Neural cell (in vitro differentiated cells): ENCODE results near the gene ENO4. TPM values are rescaled to one million over a fixed set of nuclear protein-coding genes. Genes with fewer than 3 reads are reported as not detected.

Source experiments
- H2AFZ ChIP-seq: fragments of 200-600, 300-800 bp; sonication (generic), shearing (Covaris generic); 2 replicates; pipeline ENCODE4 v1.6.0; 2014; ENCODE audit warnings: low read depth, mild to moderate bottlenecking, antibody characterized with exemption, low read length, moderate library complexity
- H3F3A ChIP-seq: fragments of 200-600 bp; shearing (Covaris generic); 2 replicates; pipeline ENCODE4 v1.6.1; 2016; ENCODE audit warnings: mild to moderate bottlenecking, moderate library complexity, mixed read lengths, antibody characterized with exemption, low read length; ENCODE audit not compliant: insufficient read depth, poor library complexity, severe bottlenecking
- H3K27ac ChIP-seq: fragments of 200-600, 300-800 bp; sonication (generic), shearing (Covaris generic); 2 replicates; pipeline ENCODE4 v1.5.1; 2014; ENCODE audit warnings: mild to moderate bottlenecking, low read length, moderate library complexity
- H3K27me3 ChIP-seq: fragments of 300-800, 200-600 bp; sonication (generic), shearing (Covaris generic); 2 replicates; pipeline ENCODE4 v1.6.0; 2014; ENCODE audit warnings: mild to moderate bottlenecking, low read depth, low read length, moderate library complexity; ENCODE audit not compliant: insufficient read depth
- H3K36me3 ChIP-seq: fragments of 300-800, 200-600 bp; sonication (generic), shearing (Covaris generic); 2 replicates; pipeline ENCODE4 v1.5.1; 2014; ENCODE audit warnings: mild to moderate bottlenecking, antibody characterized with exemption, low read length, moderate library complexity; ENCODE audit not compliant: insufficient read depth
- H3K4me2 ChIP-seq: fragments of 300-800, 200-600 bp; sonication (generic), shearing (Covaris generic); 2 replicates; pipeline ENCODE4 v1.6.0; 2014; ENCODE audit warnings: mild to moderate bottlenecking, low read length
- H3K4me3 ChIP-seq: fragments of 300-800, 200-600 bp; sonication (generic), shearing (Covaris generic); 2 replicates; pipeline ENCODE4 v1.5.1; 2014; ENCODE audit warnings: mild to moderate bottlenecking, low read length, moderate library complexity
- H3K79me2 ChIP-seq: fragments of 200-600 bp; shearing (Covaris generic); replicated peaks from 2 replicates; pipeline ENCODE4 v1.6.0; 2014; ENCODE audit warnings: mild to moderate bottlenecking, low read length, moderate library complexity; ENCODE audit not compliant: insufficient read depth
- H3K9ac ChIP-seq: fragments of 300-800, 200-600 bp; sonication (generic), shearing (Covaris generic); 2 replicates; pipeline ENCODE4 v1.6.1; 2016; ENCODE audit warnings: mild to moderate bottlenecking, low read length, mixed read lengths
- H3K9me2 ChIP-seq: fragments of 200-600 bp; shearing (Covaris generic); 2 replicates; pipeline ENCODE4 v1.6.1; 2016; ENCODE audit warnings: mild to moderate bottlenecking, low read length, mixed read lengths; ENCODE audit not compliant: insufficient read depth
- H3K9me3 ChIP-seq: fragments of 200-600, 300-800 bp; sonication (generic), shearing (Covaris generic); 2 replicates; pipeline ENCODE4 v1.6.1; 2016; ENCODE audit warnings: mild to moderate bottlenecking, mixed run types, low read length, moderate library complexity, mixed read lengths
- H4K20me1 ChIP-seq: fragments of 200-600 bp; shearing (Covaris generic); 2 replicates; pipeline ENCODE4 v1.6.1; 2016; ENCODE audit warnings: mild to moderate bottlenecking, mixed run types; ENCODE audit not compliant: insufficient read depth
- EP300 ChIP-seq: fragments of 450-650 bp; conservative IDR thresholded peaks from 2 replicates; pipeline ENCODE4 v1.6.1; 2014; ENCODE audit warnings: antibody characterized with exemption, mild to moderate bottlenecking, moderate library complexity; ENCODE audit not compliant: poor library complexity, severe bottlenecking
- EZH2 ChIP-seq: fragments of 200-600, 300-800 bp; shearing (Covaris generic), sonication (generic); IDR thresholded peaks from 2 replicates; pipeline ENCODE4 v1.6.1; 2014; ENCODE audit warnings: antibody characterized with exemption, low read length, borderline replicate concordance, mild to moderate bottlenecking; ENCODE audit not compliant: insufficient read depth, poor library complexity, severe bottlenecking
- MXI1 ChIP-seq: fragments of 450-650 bp; conservative IDR thresholded peaks from 2 replicates; pipeline ENCODE4 v1.6.1; 2014; ENCODE audit warnings: antibody characterized with exemption, mild to moderate bottlenecking; ENCODE audit not compliant: poor library complexity, severe bottlenecking
- POLR2AphosphoS5 ChIP-seq: IDR thresholded peaks from 2 replicates; pipeline ENCODE4 v1.6.1; 2012
- RAD21 ChIP-seq: fragments of 450-650 bp; conservative IDR thresholded peaks from 2 replicates; pipeline ENCODE4 v1.6.1; 2014; ENCODE audit warnings: antibody characterized with exemption, mild to moderate bottlenecking, moderate library complexity
- SMC3 ChIP-seq: fragments of 450-650 bp; conservative IDR thresholded peaks from 2 replicates; pipeline ENCODE4 v1.6.1; 2014; ENCODE audit warnings: antibody characterized with exemption, mild to moderate bottlenecking, moderate library complexity; ENCODE audit not compliant: poor library complexity
- TAF1 ChIP-seq: IDR thresholded peaks from 2 replicates; pipeline ENCODE4 v1.6.1; 2012; ENCODE audit warnings: low read depth
- polyA minus RNA-seq: library from RNA; depleted of rRNA, polyadenylated mRNA; stranded (reverse); fragments of >200 nt; gene quantifications from 2 replicates; pipeline ENCODE4 v1.2.3, GENCODE V29; 2014
- polyA plus RNA-seq: library from polyadenylated mRNA; depleted of rRNA; stranded (reverse); fragments of >200 nt; gene quantifications from 2 replicates; pipeline ENCODE4 v1.2.3, GENCODE V29; 2014
- TF ChIP-seq, protein P1 (sequence below): fragments of 450-650 bp; IDR thresholded peaks from 2 replicates; pipeline ENCODE4 v1.5.1; 2014; ENCODE audit warnings: antibody characterized with exemption, mild to moderate bottlenecking, moderate library complexity; ENCODE audit not compliant: poor library complexity, severe bottlenecking
- TF ChIP-seq, protein P2 (sequence below): IDR thresholded peaks from 2 replicates; pipeline ENCODE4 v1.6.1; 2012; ENCODE audit warnings: borderline replicate concordance

Gene ENO4, protein sequence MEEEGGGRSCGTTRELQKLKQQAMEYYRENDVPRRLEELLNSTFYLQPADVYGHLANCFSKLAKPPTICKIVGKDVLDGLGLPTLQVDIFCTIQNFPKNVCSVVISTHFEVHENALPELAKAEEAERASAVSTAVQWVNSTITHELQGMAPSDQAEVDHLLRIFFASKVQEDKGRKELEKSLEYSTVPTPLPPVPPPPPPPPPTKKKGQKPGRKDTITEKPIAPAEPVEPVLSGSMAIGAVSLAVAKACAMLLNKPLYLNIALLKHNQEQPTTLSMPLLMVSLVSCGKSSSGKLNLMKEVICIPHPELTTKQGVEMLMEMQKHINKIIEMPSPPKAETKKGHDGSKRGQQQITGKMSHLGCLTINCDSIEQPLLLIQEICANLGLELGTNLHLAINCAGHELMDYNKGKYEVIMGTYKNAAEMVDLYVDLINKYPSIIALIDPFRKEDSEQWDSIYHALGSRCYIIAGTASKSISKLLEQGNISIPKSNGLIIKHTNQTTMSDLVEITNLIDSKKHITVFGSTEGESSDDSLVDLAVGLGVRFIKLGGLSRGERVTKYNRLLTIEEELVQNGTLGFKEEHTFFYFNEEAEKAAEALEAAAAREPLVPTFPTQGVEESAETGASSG
- polyA plus RNA-seq (0.51 and 3.2 TPM in 2 replicates), polyA minus RNA-seq (1.5 TPM in 2 replicates)

DNA sequence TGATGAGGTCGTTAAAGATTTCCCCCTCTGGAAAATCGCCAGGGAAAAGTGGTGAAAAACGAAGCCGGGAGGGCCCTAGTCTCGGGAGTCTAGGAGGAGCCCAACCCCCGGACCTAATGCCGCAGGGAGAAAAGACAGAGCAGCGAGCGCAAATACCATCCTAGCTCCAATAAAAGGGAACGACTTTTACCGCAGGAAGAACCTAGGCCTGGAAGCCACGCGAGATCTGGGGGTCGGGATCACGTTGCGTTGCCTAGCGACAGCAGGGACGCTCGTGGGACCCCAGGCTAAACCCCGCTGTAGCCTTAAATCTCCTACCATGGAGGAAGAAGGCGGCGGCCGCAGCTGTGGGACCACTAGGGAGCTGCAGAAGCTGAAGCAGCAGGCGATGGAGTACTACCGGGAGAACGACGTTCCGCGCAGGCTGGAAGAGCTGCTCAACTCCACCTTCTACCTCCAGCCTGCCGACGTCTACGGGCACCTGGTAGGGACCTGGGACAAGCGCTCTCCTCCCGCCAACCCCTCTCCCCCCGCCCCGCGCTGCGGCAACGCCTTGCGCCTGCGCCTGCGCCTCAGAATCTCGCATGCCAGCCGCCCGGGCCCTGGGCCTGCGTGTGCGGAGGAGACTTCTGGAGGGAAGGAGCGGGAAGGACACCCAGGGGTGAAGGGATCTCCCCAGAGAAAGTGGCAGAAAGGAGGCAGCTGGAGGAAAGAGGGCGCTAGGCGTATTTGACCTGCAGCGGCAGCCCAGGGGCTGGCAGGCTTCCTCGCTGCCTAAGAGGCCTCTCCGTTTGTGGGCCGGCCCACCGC lies at the start of gene ENO4:
TSS of gene ENO4 (plus strand) at position 252 of the 810 bp plus-strand sequence. CDS start at position 320, 68 bp downstream.
- Histone ChIP-seq H2AFZ (peak within 1 kb of the TSS; percentile 93), H3K9ac (peak within 1 kb of the TSS; percentile 94), H3F3A (peaks cover 7% of the 10 kb centered on the region), H3K9me2 (no peaks in the 10 kb centered on the region), H4K20me1 (no peaks in the 10 kb centered on the region), H3K9me3 (no peaks in the 10 kb centered on the region), H3K4me3 (peak within 1 kb of the TSS; percentile 90), H3K4me2 (peak within 1 kb of the TSS; percentile 95), H3K79me2 (no peaks in the 10 kb centered on the region), H3K27ac (peak within 1 kb of the TSS; percentile 97), H3K36me3 (no peaks in the 10 kb centered on the region), H3K27me3 (no peaks in the 10 kb centered on the region)
- TF ChIP-seq, protein P1, sequence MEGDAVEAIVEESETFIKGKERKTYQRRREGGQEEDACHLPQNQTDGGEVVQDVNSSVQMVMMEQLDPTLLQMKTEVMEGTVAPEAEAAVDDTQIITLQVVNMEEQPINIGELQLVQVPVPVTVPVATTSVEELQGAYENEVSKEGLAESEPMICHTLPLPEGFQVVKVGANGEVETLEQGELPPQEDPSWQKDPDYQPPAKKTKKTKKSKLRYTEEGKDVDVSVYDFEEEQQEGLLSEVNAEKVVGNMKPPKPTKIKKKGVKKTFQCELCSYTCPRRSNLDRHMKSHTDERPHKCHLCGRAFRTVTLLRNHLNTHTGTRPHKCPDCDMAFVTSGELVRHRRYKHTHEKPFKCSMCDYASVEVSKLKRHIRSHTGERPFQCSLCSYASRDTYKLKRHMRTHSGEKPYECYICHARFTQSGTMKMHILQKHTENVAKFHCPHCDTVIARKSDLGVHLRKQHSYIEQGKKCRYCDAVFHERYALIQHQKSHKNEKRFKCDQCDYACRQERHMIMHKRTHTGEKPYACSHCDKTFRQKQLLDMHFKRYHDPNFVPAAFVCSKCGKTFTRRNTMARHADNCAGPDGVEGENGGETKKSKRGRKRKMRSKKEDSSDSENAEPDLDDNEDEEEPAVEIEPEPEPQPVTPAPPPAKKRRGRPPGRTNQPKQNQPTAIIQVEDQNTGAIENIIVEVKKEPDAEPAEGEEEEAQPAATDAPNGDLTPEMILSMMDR: peak; percentile 27
- peak; percentile 51 for TF ChIP-seq SMC3
- TF ChIP-seq EP300: peak; percentile 31
- peak; percentile 97 for TF ChIP-seq MXI1
- TF ChIP-seq RAD21: peak; percentile 40
- peak; percentile 89 for TF ChIP-seq POLR2AphosphoS5
- TF ChIP-seq, protein P2, sequence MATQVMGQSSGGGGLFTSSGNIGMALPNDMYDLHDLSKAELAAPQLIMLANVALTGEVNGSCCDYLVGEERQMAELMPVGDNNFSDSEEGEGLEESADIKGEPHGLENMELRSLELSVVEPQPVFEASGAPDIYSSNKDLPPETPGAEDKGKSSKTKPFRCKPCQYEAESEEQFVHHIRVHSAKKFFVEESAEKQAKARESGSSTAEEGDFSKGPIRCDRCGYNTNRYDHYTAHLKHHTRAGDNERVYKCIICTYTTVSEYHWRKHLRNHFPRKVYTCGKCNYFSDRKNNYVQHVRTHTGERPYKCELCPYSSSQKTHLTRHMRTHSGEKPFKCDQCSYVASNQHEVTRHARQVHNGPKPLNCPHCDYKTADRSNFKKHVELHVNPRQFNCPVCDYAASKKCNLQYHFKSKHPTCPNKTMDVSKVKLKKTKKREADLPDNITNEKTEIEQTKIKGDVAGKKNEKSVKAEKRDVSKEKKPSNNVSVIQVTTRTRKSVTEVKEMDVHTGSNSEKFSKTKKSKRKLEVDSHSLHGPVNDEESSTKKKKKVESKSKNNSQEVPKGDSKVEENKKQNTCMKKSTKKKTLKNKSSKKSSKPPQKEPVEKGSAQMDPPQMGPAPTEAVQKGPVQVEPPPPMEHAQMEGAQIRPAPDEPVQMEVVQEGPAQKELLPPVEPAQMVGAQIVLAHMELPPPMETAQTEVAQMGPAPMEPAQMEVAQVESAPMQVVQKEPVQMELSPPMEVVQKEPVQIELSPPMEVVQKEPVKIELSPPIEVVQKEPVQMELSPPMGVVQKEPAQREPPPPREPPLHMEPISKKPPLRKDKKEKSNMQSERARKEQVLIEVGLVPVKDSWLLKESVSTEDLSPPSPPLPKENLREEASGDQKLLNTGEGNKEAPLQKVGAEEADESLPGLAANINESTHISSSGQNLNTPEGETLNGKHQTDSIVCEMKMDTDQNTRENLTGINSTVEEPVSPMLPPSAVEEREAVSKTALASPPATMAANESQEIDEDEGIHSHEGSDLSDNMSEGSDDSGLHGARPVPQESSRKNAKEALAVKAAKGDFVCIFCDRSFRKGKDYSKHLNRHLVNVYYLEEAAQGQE: peak; percentile 86
- no peak for TF ChIP-seq EZH2
- peak; percentile 57 for TF ChIP-seq TAF1
